ENCODE data around the gene XXYLT1. TPM values are rescaled to one million over a fixed set of nuclear protein-coding genes. Genes with fewer than 3 reads are reported as not detected.

XXYLT1 gene
- total and polyA plus RNA-seq, 12 donors: 6.2 to 14.6 (median 9.3) TPM

DNA sequence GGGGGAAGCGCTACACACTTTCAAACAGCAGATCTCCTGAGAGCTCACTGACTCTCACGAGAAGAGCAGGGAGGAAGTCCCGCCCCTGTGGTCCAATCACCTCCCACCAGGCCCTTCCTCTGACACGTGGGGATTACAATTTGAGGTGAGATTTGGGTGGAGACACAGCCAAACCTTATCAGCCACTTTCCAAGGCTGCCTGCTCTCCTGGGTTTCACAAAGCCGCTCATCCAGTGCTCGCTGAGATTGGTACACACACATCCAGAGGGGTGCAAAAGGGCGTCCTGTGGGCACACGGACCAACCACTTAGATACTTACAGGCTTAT lies 23.1 kb downstream of the XXYLT1 start:
- intact Hi-C loops (cut with DNase I): no loop called here

GRCh38 chr3:195247086-195247862 lies 23.7 kb downstream of the XXYLT1 start:
- no peaks in the 10 kb centered on the region for H3K27me3 ChIP-seq
- H3K9me3 ChIP-seq (replicated peaks in 1 of 3): no peaks in the 10 kb centered on the region
- no peaks in the 10 kb centered on the region for H3K36me3 ChIP-seq (replicated peaks in 1 of 2)
- H3K4me1 ChIP-seq (replicated peaks in 1 of 2): no peaks in the 10 kb centered on the region
- intact Hi-C loops (cut with DNase I): no loop called here
- WGBS, 4 donors: 92 to 96% (median 95%) methylated on average over 23 to 24 of the region's 24 CpGs
- no peak overlapping the region for H3K4me3 ChIP-seq
- TF ChIP-seq CTCF (IDR thresholded peaks at IDR 0.05): no peak
- no peak for TF ChIP-seq POLR2A (IDR thresholded peaks at IDR 0.05)
- peak in 3 of 7 donors; percentile 8 to 50 (median 12) for DNase-seq
- no peak overlapping the region for H3K27ac ChIP-seq

More for the DNA sequence above, 23.1 kb downstream of the XXYLT1 start:
- peak in 2 of 7 donors; percentile 16 to 33 for DNase-seq
- Histone ChIP-seq H3K36me3 (replicated peaks in 1 of 2) (no peaks in the 10 kb centered on the region), H3K27ac (no peak overlapping the region), H3K4me3 (no peak overlapping the region), H3K27me3 (no peaks in the 10 kb centered on the region), H3K9me3 (replicated peaks in 1 of 3) (no peaks in the 10 kb centered on the region), H3K4me1 (replicated peaks in 1 of 2) (no peaks in the 10 kb centered on the region)
- WGBS, 4 donors: 83 to 98% (median 87%) methylated on average over 7 to 8 of the region's 8 CpGs
- TF ChIP-seq POLR2A (IDR thresholded peaks at IDR 0.05) (no peak), CTCF (IDR thresholded peaks at IDR 0.05) (no peak)

DNA sequence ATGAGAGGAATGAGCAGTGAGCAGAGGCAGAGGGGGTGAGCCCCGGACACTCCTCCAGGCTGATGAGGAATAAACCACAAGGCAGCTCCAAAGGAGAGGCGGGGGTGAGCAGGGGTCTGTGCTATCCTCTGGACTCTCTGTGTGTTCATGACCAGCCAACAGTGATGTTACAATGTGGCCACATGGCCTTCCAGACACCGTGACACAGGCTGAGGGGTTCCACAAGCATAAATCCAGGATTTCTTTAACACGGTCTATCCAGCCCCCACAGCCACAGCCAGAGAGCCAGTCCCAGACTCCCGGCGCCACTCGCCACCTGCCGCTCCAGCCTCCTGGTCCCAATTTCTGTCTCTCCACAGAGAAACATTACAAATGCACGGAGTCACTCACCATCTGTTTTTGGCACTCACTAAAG lies 24.4 kb downstream of the XXYLT1 start:
- 92 to 96% (median 93%) methylated on average over 8 to 9 of the region's 9 CpGs for WGBS, 4 donors
- Histone ChIP-seq H3K36me3 (replicated peaks in 1 of 2) (no peaks in the 10 kb centered on the region), H3K4me1 (replicated peaks in 1 of 2) (no peaks in the 10 kb centered on the region), H3K27me3 (no peaks in the 10 kb centered on the region), H3K27ac (no peak overlapping the region), H3K9me3 (replicated peaks in 1 of 3) (no peaks in the 10 kb centered on the region), H3K4me3 (no peak overlapping the region)
- TF ChIP-seq CTCF (IDR thresholded peaks at IDR 0.05): no peak
- no peak for TF ChIP-seq POLR2A (IDR thresholded peaks at IDR 0.05)
- intact Hi-C loops (cut with DNase I): no loop called here
- peak in 3 of 7 donors; percentile 8 to 50 (median 16) for DNase-seq

DNA sequence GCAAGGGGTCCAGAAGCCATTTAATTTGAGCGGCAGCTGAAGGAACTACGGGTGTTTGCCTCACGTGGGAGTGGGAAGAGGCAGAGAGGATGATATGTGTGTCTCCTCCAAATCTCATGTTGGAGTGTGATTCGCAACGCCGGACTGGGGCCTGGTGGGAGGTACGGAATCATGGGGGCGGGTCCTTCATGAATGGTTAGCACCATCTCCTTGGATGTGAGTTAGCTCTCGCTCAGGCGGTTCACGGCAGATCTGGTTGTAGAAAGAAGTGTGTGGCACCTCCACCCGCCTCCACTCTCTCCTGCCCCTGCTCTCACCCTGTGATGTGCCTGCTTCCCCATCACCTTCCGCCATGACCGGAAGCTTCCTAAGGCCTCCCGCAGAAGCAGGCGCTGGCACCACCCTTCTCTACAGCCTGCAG lies 25.4 kb downstream of the XXYLT1 start:
- intact Hi-C loops (cut with DNase I): no loop called here
- Histone ChIP-seq H3K4me3 (no peak overlapping the region), H3K27ac (no peak overlapping the region), H3K36me3 (replicated peaks in 1 of 2) (no peaks in the 10 kb centered on the region), H3K4me1 (replicated peaks in 1 of 2) (peaks cover 0 to 2% of the 10 kb centered on the region in 2 donors), H3K27me3 (no peaks in the 10 kb centered on the region), H3K9me3 (replicated peaks in 1 of 3) (no peaks in the 10 kb centered on the region)
- no peak for TF ChIP-seq CTCF (IDR thresholded peaks at IDR 0.05)
- WGBS, 4 donors: 95 to 97% (median 96%) methylated on average over 10 to 16 of the region's 16 CpGs
- DNase-seq: peak in 3 of 7 donors; percentile 11 to 46 (median 15)

All from adrenal gland (tissue), 12 donors.